ENCODE results near the gene ISCA2. TPM values are rescaled to one million over a fixed set of nuclear protein-coding genes. Genes with fewer than 3 reads are reported as not detected.

ISCA2 gene
- total and polyA plus RNA-seq, 2 experiments from 2014 or later, result 44.0 to 171 TPM

GRCh38 chr14:74546416-74546815 lies 52.9 kb downstream of the ISCA2 start (continued):
- TF ChIP-seq, protein P1, sequence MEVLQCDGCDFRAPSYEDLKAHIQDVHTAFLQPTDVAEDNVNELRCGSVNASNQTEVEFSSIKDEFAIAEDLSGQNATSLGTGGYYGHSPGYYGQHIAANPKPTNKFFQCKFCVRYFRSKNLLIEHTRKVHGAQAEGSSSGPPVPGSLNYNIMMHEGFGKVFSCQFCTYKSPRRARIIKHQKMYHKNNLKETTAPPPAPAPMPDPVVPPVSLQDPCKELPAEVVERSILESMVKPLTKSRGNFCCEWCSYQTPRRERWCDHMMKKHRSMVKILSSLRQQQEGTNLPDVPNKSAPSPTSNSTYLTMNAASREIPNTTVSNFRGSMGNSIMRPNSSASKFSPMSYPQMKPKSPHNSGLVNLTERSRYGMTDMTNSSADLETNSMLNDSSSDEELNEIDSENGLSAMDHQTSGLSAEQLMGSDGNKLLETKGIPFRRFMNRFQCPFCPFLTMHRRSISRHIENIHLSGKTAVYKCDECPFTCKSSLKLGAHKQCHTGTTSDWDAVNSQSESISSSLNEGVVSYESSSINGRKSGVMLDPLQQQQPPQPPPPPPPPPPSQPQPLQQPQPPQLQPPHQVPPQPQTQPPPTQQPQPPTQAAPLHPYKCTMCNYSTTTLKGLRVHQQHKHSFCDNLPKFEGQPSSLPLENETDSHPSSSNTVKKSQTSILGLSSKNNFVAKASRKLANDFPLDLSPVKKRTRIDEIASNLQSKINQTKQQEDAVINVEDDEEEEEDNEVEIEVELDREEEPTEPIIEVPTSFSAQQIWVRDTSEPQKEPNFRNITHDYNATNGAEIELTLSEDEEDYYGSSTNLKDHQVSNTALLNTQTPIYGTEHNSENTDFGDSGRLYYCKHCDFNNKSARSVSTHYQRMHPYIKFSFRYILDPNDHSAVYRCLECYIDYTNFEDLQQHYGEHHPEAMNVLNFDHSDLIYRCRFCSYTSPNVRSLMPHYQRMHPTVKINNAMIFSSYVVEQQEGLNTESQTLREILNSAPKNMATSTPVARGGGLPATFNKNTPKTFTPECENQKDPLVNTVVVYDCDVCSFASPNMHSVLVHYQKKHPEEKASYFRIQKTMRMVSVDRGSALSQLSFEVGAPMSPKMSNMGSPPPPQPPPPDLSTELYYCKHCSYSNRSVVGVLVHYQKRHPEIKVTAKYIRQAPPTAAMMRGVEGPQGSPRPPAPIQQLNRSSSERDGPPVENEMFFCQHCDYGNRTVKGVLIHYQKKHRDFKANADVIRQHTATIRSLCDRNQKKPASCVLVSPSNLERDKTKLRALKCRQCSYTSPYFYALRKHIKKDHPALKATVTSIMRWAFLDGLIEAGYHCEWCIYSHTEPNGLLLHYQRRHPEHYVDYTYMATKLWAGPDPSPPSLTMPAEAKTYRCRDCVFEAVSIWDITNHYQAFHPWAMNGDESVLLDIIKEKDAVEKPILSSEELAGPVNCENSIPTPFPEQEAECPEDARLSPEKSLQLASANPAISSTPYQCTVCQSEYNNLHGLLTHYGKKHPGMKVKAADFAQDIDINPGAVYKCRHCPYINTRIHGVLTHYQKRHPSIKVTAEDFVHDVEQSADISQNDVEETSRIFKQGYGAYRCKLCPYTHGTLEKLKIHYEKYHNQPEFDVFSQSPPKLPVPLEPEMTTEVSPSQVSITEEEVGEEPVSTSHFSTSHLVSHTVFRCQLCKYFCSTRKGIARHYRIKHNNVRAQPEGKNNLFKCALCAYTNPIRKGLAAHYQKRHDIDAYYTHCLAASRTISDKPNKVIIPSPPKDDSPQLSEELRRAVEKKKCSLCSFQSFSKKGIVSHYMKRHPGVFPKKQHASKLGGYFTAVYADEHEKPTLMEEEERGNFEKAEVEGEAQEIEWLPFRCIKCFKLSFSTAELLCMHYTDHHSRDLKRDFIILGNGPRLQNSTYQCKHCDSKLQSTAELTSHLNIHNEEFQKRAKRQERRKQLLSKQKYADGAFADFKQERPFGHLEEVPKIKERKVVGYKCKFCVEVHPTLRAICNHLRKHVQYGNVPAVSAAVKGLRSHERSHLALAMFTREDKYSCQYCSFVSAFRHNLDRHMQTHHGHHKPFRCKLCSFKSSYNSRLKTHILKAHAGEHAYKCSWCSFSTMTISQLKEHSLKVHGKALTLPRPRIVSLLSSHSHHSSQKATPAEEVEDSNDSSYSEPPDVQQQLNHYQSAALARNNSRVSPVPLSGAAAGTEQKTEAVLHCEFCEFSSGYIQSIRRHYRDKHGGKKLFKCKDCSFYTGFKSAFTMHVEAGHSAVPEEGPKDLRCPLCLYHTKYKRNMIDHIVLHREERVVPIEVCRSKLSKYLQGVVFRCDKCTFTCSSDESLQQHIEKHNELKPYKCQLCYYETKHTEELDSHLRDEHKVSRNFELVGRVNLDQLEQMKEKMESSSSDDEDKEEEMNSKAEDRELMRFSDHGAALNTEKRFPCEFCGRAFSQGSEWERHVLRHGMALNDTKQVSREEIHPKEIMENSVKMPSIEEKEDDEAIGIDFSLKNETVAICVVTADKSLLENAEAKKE (CRISPR knock-in tag; IDR thresholded peaks at IDR 0.05), result no peak
- TF ChIP-seq ZNF114 (CRISPR knock-in tag; IDR thresholded peaks at IDR 0.05) (no peak), POLR2AphosphoS5 (IDR thresholded peaks at IDR 0.05; ENCODE audit: low read depth) (no peak)
- TF ChIP-seq, protein P2, sequence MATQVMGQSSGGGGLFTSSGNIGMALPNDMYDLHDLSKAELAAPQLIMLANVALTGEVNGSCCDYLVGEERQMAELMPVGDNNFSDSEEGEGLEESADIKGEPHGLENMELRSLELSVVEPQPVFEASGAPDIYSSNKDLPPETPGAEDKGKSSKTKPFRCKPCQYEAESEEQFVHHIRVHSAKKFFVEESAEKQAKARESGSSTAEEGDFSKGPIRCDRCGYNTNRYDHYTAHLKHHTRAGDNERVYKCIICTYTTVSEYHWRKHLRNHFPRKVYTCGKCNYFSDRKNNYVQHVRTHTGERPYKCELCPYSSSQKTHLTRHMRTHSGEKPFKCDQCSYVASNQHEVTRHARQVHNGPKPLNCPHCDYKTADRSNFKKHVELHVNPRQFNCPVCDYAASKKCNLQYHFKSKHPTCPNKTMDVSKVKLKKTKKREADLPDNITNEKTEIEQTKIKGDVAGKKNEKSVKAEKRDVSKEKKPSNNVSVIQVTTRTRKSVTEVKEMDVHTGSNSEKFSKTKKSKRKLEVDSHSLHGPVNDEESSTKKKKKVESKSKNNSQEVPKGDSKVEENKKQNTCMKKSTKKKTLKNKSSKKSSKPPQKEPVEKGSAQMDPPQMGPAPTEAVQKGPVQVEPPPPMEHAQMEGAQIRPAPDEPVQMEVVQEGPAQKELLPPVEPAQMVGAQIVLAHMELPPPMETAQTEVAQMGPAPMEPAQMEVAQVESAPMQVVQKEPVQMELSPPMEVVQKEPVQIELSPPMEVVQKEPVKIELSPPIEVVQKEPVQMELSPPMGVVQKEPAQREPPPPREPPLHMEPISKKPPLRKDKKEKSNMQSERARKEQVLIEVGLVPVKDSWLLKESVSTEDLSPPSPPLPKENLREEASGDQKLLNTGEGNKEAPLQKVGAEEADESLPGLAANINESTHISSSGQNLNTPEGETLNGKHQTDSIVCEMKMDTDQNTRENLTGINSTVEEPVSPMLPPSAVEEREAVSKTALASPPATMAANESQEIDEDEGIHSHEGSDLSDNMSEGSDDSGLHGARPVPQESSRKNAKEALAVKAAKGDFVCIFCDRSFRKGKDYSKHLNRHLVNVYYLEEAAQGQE (IDR thresholded peaks at IDR 0.05; ENCODE audit: unreplicated experiment), result no peak

Other genes with a start within 250 kb of the ISCA2 start
- gene ABCD4, start 190.8 kb upstream of the ISCA2 start, total RNA-seq (2014; rRNA removed; shearing (Covaris generic)), result 56.6 and 73.1 TPM in 2 replicates
- gene ABCD4, start 190.8 kb upstream of the ISCA2 start, polyA plus RNA-seq (2016; fragmentation: Nextera tagmentation; extraction: Ambion mirVana), result 60.5 and 64.6 TPM in 2 replicates
- gene VRTN, start 145.3 kb upstream of the ISCA2 start, total RNA-seq (2014; rRNA removed; shearing (Covaris generic)), result 129 and 143 TPM in 2 replicates
- 63.9 and 68.5 TPM in 2 replicates for gene VRTN, start 145.3 kb upstream of the ISCA2 start, polyA plus RNA-seq (2016; fragmentation: Nextera tagmentation; extraction: Ambion mirVana)
- 1.6 and 2.1 TPM in 2 replicates for gene SYNDIG1L, start 67.6 kb upstream of the ISCA2 start, total RNA-seq (2014; rRNA removed; shearing (Covaris generic))
- gene SYNDIG1L, start 67.6 kb upstream of the ISCA2 start, polyA plus RNA-seq (2016; fragmentation: Nextera tagmentation; extraction: Ambion mirVana), result 0.65 and 1.4 TPM in 2 replicates
- gene NPC2, start 460 bp upstream of the ISCA2 start, total RNA-seq (2014; rRNA removed; shearing (Covaris generic)), result 287 and 331 TPM in 2 replicates
- gene NPC2, start 460 bp upstream of the ISCA2 start, polyA plus RNA-seq (2016; fragmentation: Nextera tagmentation; extraction: Ambion mirVana), result 344 and 354 TPM in 2 replicates
- gene LTBP2, start 118.5 kb downstream of the ISCA2 start, total RNA-seq (2014; rRNA removed; shearing (Covaris generic)), result 0.49 and 2.1 TPM in 2 replicates
- 0.27 and 0.35 TPM in 2 replicates for gene LTBP2, start 118.5 kb downstream of the ISCA2 start, polyA plus RNA-seq (2016; fragmentation: Nextera tagmentation; extraction: Ambion mirVana)
- gene AREL1, start 219.3 kb downstream of the ISCA2 start, total RNA-seq (2014; rRNA removed; shearing (Covaris generic)), result 23.6 and 26.3 TPM in 2 replicates
- 6.8 and 7.5 TPM in 2 replicates for gene AREL1, start 219.3 kb downstream of the ISCA2 start, polyA plus RNA-seq (2016; fragmentation: Nextera tagmentation; extraction: Ambion mirVana)
- gene FCF1, start 219.4 kb downstream of the ISCA2 start, total RNA-seq (2014; rRNA removed; shearing (Covaris generic)), result 58.7 and 61.3 TPM in 2 replicates
- 30.3 and 31.5 TPM in 2 replicates for gene FCF1, start 219.4 kb downstream of the ISCA2 start, polyA plus RNA-seq (2016; fragmentation: Nextera tagmentation; extraction: Ambion mirVana)